NCI-H226 (cell line): ENCODE measurements around the gene NAT16.
"Not testable (repeated sequence)": the region's sequence is repeated elsewhere in the genome, so short reads cannot be mapped to it uniquely, and the experiment has no call there.

ENCODE experiments used
- DNase-seq: peaks from one replicate; pipeline ENCODE4 v3.0.0-alpha.2; 2015

NAT16 gene

DNA sequence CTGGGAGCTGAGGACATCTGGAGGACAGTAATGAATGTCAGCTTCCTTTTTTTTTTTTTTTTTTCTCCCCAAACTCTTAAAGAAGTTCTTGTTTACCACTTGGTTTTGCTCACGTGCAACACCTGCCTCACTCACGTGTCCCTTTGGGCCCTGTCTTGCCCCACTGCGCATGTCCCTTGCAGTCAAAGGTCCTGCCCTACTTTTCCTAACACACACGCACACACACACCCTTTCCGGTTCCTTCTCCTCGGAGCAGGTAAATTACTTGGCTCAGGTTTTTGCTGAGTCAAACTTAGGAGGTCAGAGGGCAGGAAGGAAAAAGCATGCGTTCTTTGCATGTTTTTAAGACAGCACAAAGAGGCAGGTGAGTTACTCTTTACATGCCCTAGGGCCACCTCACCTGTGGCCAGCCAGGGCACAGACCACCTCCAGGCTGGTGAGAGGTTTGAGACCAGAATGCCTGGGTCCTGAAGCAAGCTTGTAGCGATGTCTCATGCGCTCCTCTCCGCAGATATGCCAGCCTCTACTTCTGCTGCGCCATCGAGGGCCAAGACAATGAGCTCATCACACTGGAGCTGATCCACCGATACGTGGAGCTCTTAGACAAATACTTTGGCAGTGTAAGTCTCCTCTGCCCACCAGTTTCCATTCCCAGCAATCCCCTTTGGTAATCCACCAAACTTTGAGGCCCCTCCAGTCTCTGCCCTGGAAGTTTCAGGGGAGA, 23.1 kb downstream of the NAT16 start:
- DNase-seq = no peak

- no peak for DNase-seq
Measured at GRCh38 chr7:101156277-101156676, 23.8 kb downstream of the NAT16 start.

DNA sequence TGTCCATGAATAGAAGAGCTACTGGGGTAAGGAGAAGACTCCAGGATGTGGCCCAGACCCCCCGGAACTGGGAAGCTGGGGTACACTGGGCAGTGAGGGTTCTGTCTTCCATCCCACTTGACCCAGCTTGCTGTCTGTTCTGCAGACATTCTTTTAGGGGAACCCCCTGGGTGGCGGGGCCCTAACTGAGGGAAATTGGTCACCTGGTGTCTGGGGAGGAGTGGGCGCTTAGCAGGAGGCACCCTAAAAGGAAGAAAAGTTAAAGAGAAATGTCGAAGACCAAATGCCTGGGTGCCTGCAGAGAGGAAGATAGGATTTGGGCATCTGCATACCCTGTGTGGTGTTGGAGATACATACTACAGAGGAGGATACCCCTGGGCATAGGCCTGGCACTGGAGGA, 24.8 kb downstream of the NAT16 start:
- DNase-seq = no peak

- DNase-seq = no peak
Measured at GRCh38 chr7:101154693-101155102, 25.4 kb downstream of the NAT16 start.

- DNase-seq = peak; percentile 86
Measured at GRCh38 chr7:101153969-101154692, 26.0 kb downstream of the NAT16 start, which contains the start of gene AP1S1. TSS of gene AP1S1 (plus strand) at chr7:101154476. CDS start at chr7:101154515, 39 bp downstream.

- no peak for DNase-seq
Measured at GRCh38 chr7:101151908-101152651, 28.0 kb downstream of the NAT16 start.

GRCh38 chr7:101140746-101141382, 39.2 kb downstream of the NAT16 start:
- no peak for DNase-seq

DNA sequence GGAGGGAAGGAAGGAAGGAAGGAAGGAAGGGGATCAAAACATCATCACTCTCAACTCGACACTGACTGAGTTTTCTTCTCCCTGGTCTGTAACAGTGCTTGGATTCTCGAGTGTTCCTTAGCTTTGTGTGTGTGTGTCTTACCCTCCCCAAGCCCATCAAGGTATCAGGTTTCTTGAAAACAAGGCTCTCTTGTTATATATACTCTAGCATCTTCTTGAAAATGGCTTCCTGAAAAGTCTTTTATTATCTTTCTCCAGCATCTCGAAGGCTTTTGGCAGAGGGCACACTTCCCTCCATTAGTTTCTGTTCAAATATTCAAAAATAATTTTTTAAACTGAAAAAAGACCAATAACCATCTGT, 39.8 kb downstream of the NAT16 start:
- no peak for DNase-seq

GRCh38 chr7:101138213-101138870, 41.8 kb downstream of the NAT16 start:
- DNase-seq = peak; percentile 93

GRCh38 chr7:101137651-101138212, 42.4 kb downstream of the NAT16 start:
- DNase-seq = no peak

DNA sequence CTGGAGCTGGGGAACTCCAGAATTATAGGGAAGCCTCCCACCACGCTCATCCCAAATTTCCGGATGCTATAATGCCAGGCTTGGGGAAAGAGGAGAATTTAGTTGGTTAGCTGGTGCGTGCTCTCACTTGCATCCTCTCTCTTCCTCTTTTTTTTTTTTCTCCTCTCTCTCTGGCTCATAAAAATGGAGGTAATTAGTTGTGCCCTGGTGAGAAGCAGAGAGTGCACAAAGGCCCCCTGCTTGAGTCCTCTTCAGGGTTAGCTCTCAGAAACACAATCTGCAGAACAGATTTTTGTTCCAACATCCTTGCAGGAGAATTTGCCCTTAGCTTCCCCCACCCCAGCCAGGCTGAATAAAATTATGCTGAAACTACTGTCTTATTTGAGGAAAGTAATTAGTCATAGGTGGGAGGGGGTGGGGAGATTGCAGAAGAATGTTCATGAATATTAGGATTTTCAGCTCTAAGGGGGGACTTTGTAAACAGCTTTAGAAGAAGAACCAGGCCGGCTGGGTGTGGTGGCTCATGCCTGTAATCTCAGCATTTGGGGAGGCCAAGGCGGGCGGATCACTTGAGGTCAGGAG, 45.6 kb downstream of the NAT16 start:
- DNase-seq = no peak

- no peak for DNase-seq
Measured at GRCh38 chr7:101133621-101134398, 46.3 kb downstream of the NAT16 start.

DNA sequence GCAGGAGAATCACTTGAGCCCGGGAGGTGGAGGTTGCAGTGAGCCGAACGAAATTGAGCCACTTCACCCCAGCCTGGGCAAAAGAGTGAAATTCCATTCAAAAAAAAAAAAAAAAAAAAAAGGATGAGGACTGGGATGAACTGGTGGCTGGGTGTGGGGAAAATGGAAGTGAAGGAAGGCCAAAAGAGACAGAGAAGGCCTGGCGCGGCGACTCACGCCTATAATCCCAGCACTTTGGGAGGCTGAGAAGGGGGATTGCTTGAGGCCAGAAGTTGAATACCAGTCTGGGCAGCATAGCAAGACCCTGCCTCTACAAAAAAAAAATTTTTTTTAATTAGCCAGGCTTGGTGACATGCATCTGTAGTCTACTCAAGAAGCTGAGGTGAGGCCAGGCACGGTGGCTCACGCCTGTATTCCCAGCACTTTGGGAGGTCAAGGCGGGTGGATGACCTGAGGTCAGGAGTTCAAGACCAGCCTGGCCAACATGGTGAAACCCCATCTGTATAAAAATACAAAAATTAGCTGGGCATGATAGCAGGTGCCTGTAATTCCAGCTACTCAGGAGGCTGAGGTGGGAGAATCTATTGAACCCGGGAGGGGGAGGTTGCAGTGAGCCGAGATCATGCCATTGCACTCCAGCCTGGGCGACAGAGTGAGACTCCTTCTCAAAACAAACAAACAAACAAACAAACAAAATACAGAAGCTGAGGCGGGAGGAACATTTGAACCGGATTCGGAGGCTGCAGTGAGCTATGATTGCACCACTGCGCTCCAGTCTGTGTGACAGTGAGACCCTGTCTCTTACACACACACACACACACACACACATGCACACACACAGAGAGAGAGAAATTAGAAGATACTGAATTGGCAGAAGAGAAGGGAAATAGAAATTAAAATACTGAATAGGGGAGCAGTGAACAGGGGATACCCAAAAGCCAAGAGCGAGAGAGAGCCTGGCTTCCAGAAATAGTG, 47.2 kb downstream of the NAT16 start:
- not testable (repeated sequence) for DNase-seq

- DNase-seq = no peak
Measured at GRCh38 chr7:101129603-101130117, 50.4 kb downstream of the NAT16 start.

- no peak for DNase-seq
Measured at GRCh38 chr7:101128040-101128834, 51.9 kb downstream of the NAT16 start.

DNA sequence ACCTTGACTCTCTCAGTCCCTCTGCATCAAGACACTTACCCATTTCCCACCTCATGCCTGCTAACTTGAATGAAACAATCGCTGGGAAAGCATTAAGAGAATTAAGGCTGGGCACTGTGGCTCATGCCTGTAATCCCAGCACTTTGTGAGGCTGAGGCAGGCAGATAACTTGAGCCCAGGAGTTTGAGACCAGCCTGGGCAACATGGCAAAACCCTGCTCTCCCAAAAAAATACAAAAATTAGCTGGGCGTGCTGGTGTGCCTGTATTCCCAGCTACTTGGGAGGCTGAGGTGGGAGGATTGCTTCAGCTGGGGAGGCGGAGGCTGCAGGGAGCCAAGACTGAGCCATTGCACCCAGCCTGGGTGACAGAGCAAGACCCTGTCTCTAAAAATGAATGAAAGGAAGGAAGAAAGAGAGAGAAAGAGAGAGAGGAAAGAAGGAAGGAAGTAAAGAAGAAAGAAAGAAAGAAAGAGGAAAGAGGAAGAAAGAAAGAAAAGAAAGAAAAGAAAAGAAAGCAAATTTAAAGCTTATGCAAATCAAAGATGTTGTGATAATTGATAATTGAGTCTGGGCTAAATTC, 52.5 kb downstream of the NAT16 start:
- no peak for DNase-seq

- DNase-seq = peak; percentile 97
Measured at GRCh38 chr7:101126651-101127459, 53.2 kb downstream of the NAT16 start, which contains the start of gene SERPINE1. TSS of gene SERPINE1 (plus strand) at chr7:101127104. CDS start at chr7:101128394, 1,290 bp downstream.
